ENCODE results near the gene YTHDF1. TPM values are rescaled to one million over a fixed set of nuclear protein-coding genes. Genes with fewer than 3 reads are reported as not detected.
A peak's percentile ranks its signal among the peaks of the same experiment; 100 is the strongest.

The YTHDF1 gene
- total RNA-seq, 1 donor from 2014 or later = 22.2 TPM

GRCh38 chr20:63256954-63257353 lies 41.0 kb upstream of the YTHDF1 start:
- peaks cover 20% of the 10 kb centered on the region for H3K4me1 ChIP-seq
- no peak overlapping the region for H3K4me3 ChIP-seq
- H3K27me3 ChIP-seq (ENCODE audit: low read depth) = peaks cover 91% of the 10 kb centered on the region
- no peak overlapping the region for H3K27ac ChIP-seq (replicated peaks)
- no peaks in the 10 kb centered on the region for H3K36me3 ChIP-seq
- no peaks in the 10 kb centered on the region for H3K9me3 ChIP-seq (replicated peaks)
- no peak for DNase-seq
- intact Hi-C loops (cut with micrococcal nuclease) = no loop called here
- no peak for TF ChIP-seq CTCF (IDR thresholded peaks at IDR 0.05; ENCODE audit: borderline replicate concordance)

GRCh38 chr20:63255931-63256704 lies 40.2 kb upstream of the YTHDF1 start:
- TF ChIP-seq CTCF (IDR thresholded peaks at IDR 0.05; ENCODE audit: borderline replicate concordance) = no peak
- no peak for DNase-seq
- intact Hi-C loops (cut with micrococcal nuclease) = no loop called here
- no peaks in the 10 kb centered on the region for H3K9me3 ChIP-seq (replicated peaks)
- peaks cover 90% of the 10 kb centered on the region for H3K27me3 ChIP-seq (ENCODE audit: low read depth)
- no peak overlapping the region for H3K4me3 ChIP-seq
- H3K36me3 ChIP-seq = no peaks in the 10 kb centered on the region
- H3K4me1 ChIP-seq = peaks cover 20% of the 10 kb centered on the region
- no peak overlapping the region for H3K27ac ChIP-seq (replicated peaks)

DNA sequence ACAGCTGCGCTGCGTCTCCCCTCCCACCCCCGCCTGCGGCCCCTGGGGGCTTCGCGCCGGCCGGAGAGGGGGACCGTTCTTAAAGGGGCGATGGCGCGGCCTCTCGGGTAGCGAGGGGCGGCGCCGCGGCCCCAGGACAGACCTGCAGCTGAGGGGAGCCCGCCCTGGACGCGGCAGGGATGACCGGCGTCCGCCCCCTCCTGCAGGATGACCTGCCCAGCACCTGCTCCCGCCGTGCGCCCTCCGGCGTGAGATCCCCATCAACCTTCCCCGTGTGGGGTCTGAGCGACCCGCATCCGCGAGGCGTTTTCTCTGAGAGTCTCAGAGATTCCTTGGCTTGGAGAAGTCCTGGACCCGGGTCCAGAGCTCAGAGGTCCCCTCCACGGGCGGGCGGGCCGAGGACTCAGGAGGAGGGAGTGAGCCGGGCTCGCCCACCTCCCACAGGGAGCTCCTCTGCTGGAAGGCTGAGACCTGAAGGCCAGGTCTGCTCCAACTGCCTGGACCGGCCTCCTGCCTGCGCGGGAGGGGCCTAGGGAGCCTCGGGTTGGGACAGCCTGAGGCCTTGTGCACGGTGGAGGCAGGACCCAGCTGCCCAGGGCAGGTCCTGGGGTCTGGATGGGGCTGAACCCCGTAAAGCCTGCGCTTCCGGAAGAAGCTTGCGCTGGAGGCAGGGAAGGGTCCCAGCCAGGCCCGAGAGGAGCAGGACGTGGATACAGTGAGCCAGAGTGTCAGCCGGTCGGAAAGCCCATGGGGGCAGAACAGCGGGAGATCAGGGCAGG lies 38.9 kb upstream of the YTHDF1 start:
- H3K27me3 ChIP-seq (ENCODE audit: low read depth) = peaks cover 90% of the 10 kb centered on the region
- DNase-seq = no peak

DNA sequence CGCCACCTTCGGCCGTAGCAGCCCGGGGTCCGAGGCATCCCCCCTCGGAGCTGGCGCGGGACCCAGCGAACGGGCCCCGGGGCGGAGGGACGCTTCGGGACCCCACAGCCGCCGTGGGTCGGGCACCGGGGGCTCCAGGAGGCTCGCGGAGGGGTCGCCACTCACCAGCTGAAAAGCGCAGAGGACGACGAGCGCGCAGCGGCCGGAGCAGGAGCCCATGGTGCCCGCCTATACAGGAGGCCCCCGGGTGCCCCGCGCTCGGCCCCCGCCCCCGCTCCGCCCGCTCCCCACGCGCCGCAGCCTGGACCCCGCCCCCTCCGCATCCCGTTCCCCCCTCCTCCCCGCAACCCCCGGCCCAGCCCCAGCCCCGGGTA lies 38.3 kb upstream of the YTHDF1 start, which contains the start of gene NKAIN4:
Gene NKAIN4, minus strand, starts transcription at position 232 of the 374 bp plus-strand sequence. Its CDS starts 13 bp downstream, at position 219.
- no peaks in the 10 kb centered on the region for H3K36me3 ChIP-seq
- DNase-seq = no peak
- peak within 1 kb of the TSS; percentile 55 for H3K4me3 ChIP-seq
- no peak for TF ChIP-seq CTCF (IDR thresholded peaks at IDR 0.05; ENCODE audit: borderline replicate concordance)
- no peak within 1 kb of the TSS for H3K27ac ChIP-seq (replicated peaks)
- H3K9me3 ChIP-seq (replicated peaks) = no peaks in the 10 kb centered on the region
- H3K4me1 ChIP-seq = peaks cover 20% of the 10 kb centered on the region
- intact Hi-C loops (cut with micrococcal nuclease) = no loop called here
- H3K27me3 ChIP-seq (ENCODE audit: low read depth) = peaks cover 90% of the 10 kb centered on the region

More for the DNA sequence above, 38.9 kb upstream of the YTHDF1 start:
- Histone ChIP-seq H3K4me1 (peaks cover 20% of the 10 kb centered on the region), H3K9me3 (replicated peaks) (no peaks in the 10 kb centered on the region), H3K27ac (replicated peaks) (no peak overlapping the region), H3K36me3 (no peaks in the 10 kb centered on the region), H3K4me3 (peak overlapping the region; percentile 55)
- no peak for TF ChIP-seq CTCF (IDR thresholded peaks at IDR 0.05; ENCODE audit: borderline replicate concordance)
- intact Hi-C loops (cut with micrococcal nuclease) = no loop called here

- no peak for DNase-seq
- TF ChIP-seq CTCF (IDR thresholded peaks at IDR 0.05; ENCODE audit: borderline replicate concordance) = no peak
- intact Hi-C loops (cut with micrococcal nuclease) = no loop called here
- Histone ChIP-seq H3K9me3 (replicated peaks) (no peaks in the 10 kb centered on the region), H3K27me3 (ENCODE audit: low read depth) (peaks cover 90% of the 10 kb centered on the region), H3K36me3 (no peaks in the 10 kb centered on the region), H3K4me3 (peak overlapping the region; percentile 55), H3K4me1 (peaks cover 20% of the 10 kb centered on the region), H3K27ac (replicated peaks) (no peak overlapping the region)
These were observed 37.7 kb upstream of the YTHDF1 start for GRCh38 chr20:63253438-63254231.

Data from left ventricle myocardium inferior (tissue), 1 donor.